GM23338 (cell line): ENCODE data around the gene GALNT9. TPM values are rescaled to one million over a fixed set of nuclear protein-coding genes. Genes with fewer than 3 reads are reported as not detected.

Source experiments
- polyA plus RNA-seq: library from polyadenylated mRNA; unstranded; fragments of >200 nt; fragmentation: Nextera tagmentation; extraction: Ambion mirVana; gene quantifications from 2 replicates; pipeline ENCODE4 v1.2.1, GENCODE V29; 2016
- small RNA-seq: library from RNA; depleted of rRNA; stranded (forward); fragments of <200 nt; gene quantifications from one replicate; pipeline ENCODE3, GENCODE V24; 2014; ENCODE audit warnings: low replicate concordance
- total RNA-seq: library from RNA; depleted of rRNA; stranded (reverse); fragments of >200 nt; shearing (Covaris generic); gene quantifications from 2 replicates; pipeline ENCODE4 v1.2.3, GENCODE V29; 2014; rRNA removed

The GALNT9 gene
- total and polyA plus RNA-seq, 2 experiments from 2014 or later, result 0.81 to 2.5 TPM

Small RNA genes lying within 50 kb of the gene (small RNA-seq; reads per million reads assigned to genes)
- gene AC138466.3, result not detected

Other genes starting within 250 kb of the GALNT9 start
- gene DDX51, start 185.3 kb downstream of the GALNT9 start, total RNA-seq, result 18.3 and 19.3 TPM in 2 replicates
- 12.4 and 13.0 TPM in 2 replicates for gene DDX51, start 185.3 kb downstream of the GALNT9 start, polyA plus RNA-seq
- gene NOC4L, start 185.1 kb downstream of the GALNT9 start, total RNA-seq, result 32.7 and 42.4 TPM in 2 replicates
- gene NOC4L, start 185.1 kb downstream of the GALNT9 start, polyA plus RNA-seq, result 54.7 and 58.5 TPM in 2 replicates
- gene FBRSL1, start 160.6 kb upstream of the GALNT9 start, total RNA-seq, result 65.9 and 89.8 TPM in 2 replicates
- gene FBRSL1, start 160.6 kb upstream of the GALNT9 start, polyA plus RNA-seq, result 29.5 and 37.8 TPM in 2 replicates